Right renal cortex interstitium (tissue), 3 donors: ENCODE results near the gene ZFHX3. TPM values are rescaled to one million over a fixed set of nuclear protein-coding genes. Genes with fewer than 3 reads are reported as not detected.

Experiments
- DNase-seq, 3 donors: peaks; one replicate each; pipeline ENCODE4 v3.0.0-alpha.2; 2013; ENCODE audit warnings: low read depth in 3 of 3, low spot score in 2 of 3
- polyA plus RNA-seq, 3 donors: library from polyadenylated mRNA; unstranded; fragments of 120-200 nt; gene quantifications; one replicate each; pipeline ENCODE4 v1.2.1, GENCODE V29; 2013; ENCODE audit not compliant: insufficient read length in 3 of 3

Gene ZFHX3
- polyA plus RNA-seq, 3 donors: 16.5 to 18.9 (median 18.7) TPM

DNA sequence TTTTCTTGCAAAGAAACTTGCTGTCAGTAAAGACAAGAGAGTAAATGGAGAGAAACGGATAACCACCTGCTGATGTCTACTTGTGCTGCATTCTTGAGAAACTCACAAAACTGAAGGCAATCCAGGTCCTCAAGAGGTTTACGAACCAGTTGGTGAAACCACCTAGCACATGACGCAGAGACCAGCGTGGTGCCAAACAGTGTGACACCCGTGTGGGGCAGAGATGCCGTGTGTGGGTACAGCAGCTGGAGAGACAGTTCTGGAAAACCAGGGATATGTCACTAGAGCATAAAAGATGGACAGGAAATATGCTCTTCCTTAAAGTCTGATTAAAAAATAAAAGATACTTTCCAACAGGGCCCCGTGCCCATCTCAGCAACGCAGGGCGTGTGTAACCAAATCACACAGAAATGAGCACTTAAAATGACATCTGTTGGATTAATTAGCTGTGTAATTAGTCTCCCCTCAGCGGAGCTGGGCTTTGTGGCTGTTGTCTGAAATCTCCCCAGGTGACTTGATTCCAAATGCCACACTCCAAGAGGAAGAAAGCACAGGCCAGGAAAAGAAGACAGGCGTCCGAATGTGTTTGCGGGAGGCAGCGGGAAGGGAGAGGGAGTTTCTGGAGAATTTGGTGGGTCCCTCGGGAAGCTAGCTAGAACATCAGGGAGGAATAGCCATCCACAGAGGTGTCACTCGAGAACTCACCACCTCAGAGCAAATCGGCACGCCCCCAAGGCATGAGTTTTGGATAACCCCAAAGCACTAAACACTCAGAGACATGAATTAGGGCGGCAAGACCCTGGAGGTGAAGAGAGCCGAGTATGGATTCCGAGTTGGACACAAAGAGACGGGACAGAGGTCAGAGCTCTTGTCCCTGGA lies 109.8 kb downstream of the ZFHX3 start:
- DNase-seq: no peak

DNA sequence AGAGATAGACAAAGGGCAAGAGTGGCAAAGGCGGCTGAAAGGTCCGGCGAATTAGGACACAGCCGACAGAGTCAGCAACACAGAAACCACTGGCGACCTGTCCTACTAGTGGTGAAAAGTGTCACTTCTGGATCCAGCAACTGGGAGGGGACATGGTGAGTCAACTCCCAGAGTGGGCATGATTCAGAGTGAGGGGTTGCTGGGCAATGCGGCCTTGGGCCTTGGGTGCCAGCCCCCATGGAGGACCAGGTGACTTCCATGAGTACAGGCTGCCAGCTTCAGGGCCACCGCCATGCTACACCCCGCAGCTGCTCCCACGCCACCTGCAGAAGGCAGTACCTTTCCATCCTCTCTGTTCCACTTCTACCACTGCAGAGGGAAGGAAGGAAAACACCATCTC lies 110.6 kb downstream of the ZFHX3 start:
- no peak for DNase-seq

DNA sequence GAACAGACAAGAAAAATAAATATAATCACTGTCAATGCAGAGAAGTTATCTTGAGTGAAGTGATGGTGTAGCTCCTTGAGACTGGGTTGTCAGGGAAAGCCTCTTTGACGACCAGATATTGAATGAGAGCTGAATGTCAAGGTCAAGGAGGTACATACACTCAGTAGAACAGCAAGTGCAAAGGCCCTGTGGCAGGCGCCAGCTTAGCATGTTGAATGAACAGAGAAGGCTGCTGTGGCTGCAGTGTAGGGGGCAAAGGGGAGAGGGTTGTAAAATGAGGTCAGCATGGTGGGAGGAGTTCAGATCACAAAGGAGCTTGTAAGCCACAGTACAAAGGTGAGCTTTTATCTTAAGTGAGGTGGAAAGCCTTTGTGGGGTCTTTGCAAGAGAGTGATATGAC lies 111.5 kb downstream of the ZFHX3 start:
- no peak for DNase-seq

DNA sequence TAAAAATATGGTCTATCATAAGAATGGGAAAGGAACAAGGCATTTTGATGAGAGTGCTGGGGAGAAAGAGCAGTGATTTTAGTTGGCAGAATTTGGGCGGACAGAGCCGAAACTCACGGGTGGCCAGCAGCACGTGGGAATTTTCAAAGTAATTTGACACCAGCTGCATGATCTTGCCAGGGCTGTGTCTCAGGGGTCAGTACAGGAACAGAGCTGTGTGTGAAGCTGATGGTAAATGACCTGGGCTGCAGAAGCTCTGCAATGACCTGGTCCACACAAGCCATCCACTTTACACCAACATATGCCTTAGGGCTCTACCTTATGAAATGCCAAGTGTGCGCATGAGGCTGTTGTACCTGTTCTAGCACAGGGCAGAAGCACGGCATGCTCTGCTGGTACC lies 112.0 kb downstream of the ZFHX3 start:
- DNase-seq: no peak

DNA sequence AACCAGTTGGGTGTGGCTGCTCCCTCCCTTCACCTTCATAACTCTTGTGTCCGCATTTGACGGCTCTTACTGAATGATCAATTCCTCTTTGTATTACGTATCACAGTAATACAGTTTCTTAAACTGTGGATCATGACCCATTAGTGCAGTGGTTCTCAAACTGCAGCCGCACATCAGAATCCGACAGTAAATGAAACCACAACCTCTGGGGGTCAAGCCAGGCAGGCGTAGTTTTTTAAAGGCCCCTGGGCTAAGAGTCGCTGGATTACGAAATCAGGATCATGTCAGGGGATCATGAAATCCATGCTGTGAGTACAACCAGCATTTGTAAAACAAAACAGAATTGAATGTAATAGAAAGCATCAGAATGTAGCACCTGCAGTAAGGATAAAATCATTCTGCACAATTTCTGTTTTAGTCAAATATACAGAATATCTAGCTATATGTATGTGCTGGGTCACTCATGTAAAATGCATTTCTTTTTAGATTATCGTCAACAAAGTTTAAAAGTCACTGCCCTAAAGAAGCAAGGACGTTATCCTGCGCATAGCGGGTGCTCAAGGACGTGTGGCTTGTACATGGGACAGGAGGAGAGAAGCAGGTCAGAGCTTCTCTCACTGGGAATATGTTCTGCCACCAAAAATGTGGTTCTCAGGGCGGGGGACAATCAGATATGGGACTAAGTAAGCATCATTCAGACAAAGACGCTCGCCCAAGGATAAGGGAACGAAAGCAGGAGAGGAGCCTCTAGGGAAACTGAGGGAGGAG lies 113.1 kb downstream of the ZFHX3 start:
- no peak for DNase-seq

DNA sequence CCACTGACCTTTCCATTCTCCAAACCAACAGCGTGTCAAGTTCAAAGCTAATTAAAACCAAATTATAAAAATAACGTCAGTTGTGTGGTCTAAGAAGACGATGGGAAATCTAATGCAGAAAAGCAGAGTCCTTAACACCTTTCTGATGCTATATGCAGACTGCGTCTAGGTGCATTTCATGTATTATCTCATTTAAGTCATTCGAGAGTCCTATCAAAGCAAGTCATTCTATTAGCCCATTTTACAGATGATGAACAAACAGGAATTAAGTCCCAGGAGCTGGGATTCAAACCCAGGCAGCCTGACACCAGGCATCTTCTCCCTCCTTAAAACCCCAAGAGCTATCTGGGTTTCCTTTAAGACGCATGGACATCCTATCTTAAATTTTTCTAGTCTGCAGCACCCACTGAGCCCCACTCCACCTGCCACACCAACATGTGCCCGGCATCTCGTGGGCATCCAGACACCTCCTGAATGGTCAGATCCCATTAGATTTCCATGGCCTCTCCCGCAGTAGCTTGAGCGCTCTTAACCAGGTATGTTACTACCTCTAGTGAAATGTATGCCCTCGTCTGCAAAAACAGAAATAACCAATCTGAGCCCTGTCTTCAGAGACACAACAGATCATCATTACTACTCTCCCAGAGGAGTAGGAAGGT lies 115.1 kb downstream of the ZFHX3 start:
- no peak for DNase-seq

DNA sequence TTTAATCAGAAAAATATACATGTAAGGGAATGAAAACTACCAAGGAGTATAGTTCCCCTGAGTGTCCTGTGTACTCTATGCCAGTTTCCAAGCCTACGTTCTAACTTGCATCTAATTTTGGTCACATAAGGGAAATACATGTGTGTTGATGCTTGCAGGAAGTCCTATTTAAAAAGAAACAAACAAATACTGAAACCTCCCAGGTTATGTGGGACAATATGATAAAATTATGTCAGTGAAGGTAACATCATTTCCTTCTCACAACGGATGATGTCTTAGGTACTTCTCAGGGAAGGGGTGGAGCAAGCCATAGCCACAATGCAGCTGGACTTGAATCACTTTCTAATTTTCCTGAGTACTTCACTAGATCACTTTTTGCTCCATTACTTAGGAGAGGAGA lies 115.9 kb downstream of the ZFHX3 start:
- no peak for DNase-seq

DNA sequence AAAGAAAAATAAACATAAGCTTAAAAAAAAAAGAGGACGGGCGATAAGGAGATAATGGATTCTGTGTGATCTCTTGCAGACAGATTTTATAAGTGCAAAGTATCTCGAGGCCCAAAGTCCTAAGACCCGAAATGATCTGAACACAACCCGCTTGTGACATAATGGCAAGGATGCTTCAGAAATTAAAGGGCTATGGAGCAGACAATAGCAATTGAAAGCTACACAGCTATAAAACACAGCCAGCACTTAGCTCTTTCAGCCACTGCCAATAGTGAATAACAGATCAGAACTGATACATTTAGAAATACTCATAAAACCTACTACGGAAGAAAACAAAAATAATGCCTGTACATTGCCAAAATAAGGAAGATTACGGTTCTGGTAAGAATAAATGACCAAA lies 117.5 kb downstream of the ZFHX3 start:
- no peak for DNase-seq

DNA sequence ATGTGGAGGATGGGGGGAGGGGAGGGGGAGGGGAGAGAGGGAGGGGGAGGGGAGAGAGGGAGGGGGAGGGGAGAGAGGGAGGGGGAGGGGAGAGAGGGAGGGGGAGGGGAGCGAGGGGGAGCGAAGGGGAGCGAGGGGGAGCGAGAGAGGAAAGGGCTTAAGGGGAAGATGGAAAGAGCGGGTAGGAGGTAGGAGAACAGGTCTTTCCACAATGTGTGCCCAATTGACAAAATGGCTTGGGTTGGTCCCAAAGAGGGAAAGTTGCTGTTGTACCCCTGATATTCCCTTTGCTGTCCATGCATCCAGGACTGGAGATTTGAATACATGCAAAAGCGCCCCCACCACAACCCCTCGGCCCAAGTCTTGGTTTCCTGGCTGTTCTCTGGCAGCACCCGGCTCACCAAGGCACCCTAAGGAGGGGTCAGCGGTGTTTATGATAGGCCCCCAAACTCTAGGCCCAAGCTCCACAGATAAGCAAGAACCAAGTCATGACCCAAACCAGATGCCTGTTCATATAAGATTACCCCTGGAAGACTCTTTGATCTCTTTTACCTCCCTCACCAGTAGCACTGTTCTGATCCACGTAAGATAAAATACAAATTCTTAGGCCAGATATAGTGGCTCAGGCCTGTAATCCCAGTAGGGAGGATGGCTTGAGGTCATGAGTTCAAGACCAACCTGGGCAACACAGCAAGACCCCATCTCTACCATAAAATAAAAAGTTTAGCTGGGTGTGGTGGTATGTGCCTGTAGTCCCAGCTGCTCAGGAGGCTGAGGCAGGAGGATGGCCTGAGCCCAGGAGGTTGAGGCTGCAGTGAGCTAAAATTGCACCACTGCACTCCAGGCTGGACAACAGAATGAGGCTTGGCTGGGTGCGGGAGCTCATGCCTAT lies 119.6 kb downstream of the ZFHX3 start:
- DNase-seq: no peak

DNA sequence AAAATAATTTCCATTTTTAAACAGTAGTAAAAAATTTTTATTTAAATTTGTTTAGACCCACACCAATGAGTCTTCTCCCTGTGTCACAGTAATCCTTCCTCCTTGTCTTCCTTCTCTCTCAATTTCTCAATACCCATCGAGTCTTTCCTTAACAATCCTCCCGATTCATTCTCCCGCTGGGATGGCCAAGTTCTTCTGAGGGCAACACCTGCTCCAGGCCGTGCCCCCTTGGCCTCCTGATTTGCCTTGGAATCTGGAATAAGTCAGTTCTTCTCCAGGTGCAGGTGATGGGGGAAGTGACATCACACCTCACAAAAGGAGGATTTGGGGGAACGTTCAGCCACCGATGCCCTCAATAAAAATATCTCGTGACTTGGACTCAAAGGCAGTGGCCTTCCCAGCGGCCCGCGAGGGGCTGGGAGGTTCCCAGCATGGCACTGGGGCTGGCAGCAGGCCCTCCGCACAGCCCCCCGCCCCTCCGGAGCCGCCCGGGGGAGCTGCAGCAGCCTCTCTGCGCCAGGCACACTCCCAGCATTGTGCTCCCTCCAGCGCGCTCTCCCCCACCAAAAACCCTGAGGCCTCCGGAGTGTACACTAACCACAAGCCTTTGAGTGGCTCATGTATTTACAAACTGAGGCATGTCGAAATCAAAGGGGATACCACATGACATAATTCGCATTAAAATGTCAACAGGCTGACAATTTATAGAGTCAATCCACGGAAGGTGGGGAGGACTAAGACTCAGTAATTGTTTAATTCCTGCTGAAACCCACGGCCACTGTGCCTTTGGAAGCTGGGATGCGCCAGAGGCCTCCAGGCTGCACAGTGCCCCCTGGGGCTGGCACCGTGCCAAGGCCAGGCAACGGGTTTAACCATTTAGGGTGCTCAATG lies 120.5 kb downstream of the ZFHX3 start:
- no peak for DNase-seq

DNA sequence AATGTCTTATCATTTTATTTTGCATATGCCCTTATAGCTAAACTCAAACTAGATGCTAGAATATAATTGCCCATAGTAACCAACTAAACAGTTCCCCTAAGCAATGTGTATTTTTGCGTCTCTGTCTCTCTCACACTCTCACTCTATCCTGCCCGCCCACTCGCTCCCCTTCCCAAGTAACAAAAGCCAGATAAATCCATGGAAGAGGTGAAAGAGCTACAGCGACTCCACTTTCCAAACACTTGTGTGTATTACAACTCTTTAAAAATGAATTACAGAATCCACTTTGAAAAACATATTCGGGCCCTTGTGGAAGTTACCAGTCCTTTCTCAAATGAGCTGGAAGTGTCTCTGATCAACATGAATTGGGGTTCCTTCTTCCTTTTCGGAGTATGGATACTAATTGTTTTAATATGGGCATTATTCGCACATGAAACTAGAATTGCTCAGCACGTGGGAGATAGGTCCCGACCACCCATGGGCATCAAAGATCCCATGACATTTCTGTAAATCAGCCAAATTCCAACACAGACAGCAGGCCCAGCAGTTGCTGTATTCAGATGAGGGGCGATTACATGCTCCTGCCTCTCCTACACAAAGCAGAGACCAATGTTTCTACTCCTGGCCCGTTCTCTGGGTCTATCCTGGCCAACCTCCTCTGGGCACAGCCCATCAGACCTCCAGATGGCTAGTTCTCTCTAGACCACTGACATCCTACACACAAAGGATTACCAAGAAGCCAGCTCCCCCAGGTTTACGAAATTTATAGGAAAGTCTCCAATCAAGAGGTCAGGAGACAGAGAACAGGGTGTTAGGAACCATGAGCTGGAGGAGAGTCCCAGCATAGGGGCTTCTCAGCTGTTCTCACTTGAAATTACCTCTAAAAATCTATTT lies 121.5 kb downstream of the ZFHX3 start:
- DNase-seq: no peak

DNA sequence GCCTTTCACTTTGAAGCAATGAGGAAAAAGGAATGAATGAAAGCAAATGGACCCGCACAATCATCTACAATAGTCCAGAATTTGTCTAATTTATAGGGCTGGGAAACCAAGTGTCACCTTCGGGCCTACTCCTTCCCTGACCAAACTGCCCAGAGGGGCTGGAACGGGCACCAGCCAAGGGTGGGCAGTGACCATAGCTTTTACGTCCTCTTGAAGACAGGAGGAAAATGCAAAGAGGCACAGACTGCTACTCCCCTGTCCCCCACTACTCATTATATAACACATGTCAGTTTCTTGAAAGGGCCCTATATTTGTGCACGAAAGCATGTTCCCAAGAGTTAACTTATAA lies 122.3 kb downstream of the ZFHX3 start:
- no peak for DNase-seq

DNA sequence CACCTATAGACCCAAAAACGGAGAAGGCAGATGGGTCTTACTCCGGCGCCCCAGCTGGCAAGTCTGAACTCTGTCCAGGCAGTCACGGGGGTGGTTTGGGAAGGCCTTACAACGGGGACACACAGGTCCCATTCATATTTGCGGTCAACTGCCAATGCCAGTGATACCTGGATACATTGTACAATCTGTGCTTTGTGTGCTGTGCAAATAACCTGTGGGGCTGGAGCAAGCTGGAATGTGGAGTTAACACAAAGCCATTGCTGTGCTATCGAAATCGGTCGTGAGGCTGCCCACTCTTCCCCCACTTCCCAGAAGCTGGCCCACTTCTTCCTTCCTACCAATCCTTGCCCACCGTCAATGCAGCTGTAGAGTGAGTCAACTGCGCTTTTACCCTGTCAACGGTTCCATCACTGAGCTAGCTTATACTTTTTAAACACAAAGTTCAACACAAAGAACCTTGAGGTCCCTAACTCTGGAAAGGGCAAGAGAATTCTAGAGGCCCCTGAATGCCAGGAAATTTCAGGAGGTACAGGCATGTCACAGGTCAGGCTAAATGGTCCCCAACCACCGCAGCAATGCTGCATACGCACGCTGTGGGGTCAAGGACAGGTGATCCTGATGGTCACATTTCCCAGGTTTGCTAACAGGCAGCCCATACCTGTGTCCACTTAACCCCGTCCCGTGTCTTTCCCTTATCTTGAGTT lies 122.8 kb downstream of the ZFHX3 start:
- no peak for DNase-seq

DNA sequence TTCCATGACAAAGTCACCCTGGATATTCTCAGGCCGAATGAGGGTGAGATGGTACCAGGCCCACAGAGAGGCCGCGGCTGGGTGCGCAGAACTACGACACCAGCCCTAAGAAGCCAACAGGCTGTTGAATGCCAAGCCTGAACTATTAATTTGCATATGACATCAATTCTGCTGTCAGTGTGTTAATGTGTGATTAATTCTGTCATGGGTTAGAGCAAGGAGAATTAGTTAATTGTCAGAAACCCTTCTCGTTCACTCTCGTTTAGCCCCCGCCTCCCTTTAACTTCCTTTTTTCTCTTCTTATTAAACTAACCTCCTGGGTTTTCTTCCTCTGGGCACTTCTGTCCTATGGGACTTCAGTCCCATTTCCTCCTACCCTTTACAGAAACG lies 123.4 kb downstream of the ZFHX3 start:
- DNase-seq: no peak

DNA sequence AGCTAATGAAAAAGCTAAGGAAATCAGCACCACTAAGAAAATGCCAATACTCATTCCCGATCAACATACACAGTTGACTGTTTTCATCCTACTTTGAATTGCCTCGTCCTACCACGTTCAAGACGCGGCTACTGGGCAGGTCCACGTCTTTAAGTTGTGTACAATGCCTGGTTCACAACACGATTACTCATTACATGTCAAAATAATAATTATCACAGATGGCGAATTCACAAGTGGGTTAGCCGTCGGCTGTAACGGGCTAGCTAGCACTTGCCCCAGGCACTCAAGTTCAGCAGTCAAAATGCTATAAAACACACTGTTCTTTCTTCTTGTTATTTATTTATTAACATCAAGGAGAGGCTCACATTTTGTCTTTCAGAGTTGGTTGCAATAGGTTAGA lies 124.2 kb downstream of the ZFHX3 start:
- no peak for DNase-seq

DNA sequence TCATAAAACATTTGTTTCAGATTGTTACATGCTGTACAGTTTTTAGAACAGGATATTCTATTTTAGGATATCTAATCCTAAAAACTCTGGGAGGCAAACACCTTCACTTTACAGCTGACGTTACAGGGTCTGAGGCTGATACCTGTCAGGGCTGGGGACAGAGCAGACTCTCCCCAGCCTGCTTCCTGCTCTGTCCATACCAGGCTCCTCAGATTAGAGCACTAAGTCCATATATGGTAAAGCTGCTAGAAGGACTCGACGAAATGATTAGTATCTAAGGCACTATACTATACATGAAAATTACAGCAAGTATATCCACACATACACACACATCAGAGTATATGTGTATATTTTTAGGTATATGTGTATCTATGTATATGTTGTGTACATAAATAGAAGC lies 125.2 kb downstream of the ZFHX3 start:
- DNase-seq: no peak

DNA sequence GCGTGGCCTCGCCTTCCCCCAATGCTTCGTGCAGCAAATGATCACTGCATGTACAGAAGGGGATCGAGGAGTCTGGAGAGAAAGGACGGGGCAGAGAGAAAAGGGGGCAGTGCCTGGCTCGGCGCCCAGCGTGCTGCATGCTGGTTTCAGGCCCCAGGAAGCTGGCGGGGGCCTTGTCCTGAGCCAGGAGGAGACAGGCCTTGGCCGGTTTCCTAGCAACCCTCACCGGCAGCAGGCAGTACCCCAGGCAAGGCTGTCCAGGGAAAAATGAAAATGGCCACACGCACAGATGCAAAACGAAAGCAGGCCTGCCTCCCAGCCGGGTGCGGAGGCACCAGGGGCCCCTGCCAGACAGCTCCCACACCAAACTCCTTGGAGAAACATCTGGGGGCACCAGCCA lies 126.3 kb downstream of the ZFHX3 start:
- DNase-seq: no peak

DNA sequence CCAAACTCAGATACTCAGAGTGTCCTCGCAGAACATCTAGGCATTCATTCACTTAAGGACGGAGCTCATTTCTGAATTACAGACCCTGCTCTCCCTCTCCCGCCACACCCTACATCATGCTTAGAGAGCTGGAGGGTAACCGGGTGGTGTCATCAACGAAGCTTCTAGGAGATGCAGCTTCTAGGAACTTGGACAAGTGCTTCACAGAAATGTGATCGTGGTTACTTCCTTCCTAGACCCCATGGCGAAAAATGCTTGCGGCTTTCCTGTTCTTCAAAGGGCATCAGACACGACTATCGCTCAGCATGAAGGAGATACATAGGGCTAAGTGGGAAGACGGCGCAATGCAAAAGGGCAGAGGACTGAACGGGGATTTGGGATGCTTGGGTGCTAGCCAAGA lies 126.8 kb downstream of the ZFHX3 start:
- no peak for DNase-seq
